Measurements from ENCODE around the gene BACE2. TPM values are rescaled to one million over a fixed set of nuclear protein-coding genes. Genes with fewer than 3 reads are reported as not detected.

The BACE2 gene
- total RNA-seq, 6 experiments from 2014 or later = 4.3 to 7.9 (median 5.4) TPM

DNA sequence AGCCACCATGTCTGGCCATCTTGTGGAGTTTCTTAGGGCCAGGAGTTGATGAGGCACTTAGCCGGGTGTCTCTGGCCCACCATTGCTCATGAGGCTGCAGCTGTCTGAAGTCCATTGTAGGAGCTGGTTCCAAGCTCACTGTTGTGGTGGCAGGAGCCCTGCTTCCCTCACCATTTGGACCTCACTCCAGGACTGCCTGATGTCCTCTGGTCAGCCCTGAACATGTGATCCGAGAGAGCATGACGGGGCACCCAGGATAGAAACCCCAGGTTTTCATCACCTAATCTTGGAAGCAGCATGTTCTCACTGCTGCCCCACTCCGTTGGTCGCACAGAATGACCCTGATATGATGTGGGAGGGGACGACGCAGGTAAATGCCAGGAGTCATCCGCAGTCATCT lies 92.5 kb downstream of the BACE2 start:
- H3K4me1 ChIP-seq = no peaks in the 10 kb centered on the region
- H3K27ac ChIP-seq = no peak overlapping the region
- intact Hi-C loops (cut with DNase I) = no loop called here
- no peaks in the 10 kb centered on the region for H3K9me3 ChIP-seq
- H3K36me3 ChIP-seq = no peaks in the 10 kb centered on the region
- no peaks in the 10 kb centered on the region for H3K27me3 ChIP-seq
- no peak overlapping the region for H3K4me3 ChIP-seq
- DNase-seq (no peak), ATAC-seq (no peak)
- 86% methylated on average over 4 of the region's 8 CpGs for WGBS (ENCODE audit: insufficient coverage, low coverage, low lambda C conversion rate, missing lambda C conversion rate)
- TF ChIP-seq, protein P1, sequence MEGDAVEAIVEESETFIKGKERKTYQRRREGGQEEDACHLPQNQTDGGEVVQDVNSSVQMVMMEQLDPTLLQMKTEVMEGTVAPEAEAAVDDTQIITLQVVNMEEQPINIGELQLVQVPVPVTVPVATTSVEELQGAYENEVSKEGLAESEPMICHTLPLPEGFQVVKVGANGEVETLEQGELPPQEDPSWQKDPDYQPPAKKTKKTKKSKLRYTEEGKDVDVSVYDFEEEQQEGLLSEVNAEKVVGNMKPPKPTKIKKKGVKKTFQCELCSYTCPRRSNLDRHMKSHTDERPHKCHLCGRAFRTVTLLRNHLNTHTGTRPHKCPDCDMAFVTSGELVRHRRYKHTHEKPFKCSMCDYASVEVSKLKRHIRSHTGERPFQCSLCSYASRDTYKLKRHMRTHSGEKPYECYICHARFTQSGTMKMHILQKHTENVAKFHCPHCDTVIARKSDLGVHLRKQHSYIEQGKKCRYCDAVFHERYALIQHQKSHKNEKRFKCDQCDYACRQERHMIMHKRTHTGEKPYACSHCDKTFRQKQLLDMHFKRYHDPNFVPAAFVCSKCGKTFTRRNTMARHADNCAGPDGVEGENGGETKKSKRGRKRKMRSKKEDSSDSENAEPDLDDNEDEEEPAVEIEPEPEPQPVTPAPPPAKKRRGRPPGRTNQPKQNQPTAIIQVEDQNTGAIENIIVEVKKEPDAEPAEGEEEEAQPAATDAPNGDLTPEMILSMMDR (IDR thresholded peaks at IDR 0.05) = no peak
- no peak for TF ChIP-seq POLR2A (IDR thresholded peaks at IDR 0.05)

DNA sequence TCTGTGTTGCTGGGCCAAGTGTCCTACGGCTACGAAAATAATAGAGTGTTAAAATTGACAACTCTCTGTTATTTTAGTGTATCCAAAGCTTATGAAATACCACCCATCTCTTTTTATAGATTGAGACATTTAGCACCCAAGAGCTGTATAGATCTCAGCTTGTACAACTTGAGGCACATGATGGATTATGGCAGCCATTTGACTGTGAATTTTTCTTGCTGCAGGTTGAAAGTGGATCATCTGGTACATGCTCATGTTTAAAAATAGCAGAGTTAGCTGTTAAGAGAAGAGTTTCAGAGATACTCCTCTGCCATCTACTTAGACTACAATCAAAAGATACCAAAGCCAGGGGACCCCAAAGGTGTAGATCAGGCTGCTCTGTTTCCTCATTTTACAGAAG lies 99.4 kb downstream of the BACE2 start:
- Histone ChIP-seq H3K4me3 (no peak overlapping the region), H3K4me1 (no peaks in the 10 kb centered on the region), H3K36me3 (no peaks in the 10 kb centered on the region), H3K9me3 (no peaks in the 10 kb centered on the region), H3K27ac (no peak overlapping the region), H3K27me3 (no peaks in the 10 kb centered on the region)
- no peak for ATAC-seq
- intact Hi-C loops (cut with DNase I) = no loop called here
- TF ChIP-seq, protein P1 (IDR thresholded peaks at IDR 0.05) = no peak
- no peak for TF ChIP-seq POLR2A (IDR thresholded peaks at IDR 0.05)
- DNase-seq = no peak
- WGBS (ENCODE audit: insufficient coverage, low coverage, low lambda C conversion rate, missing lambda C conversion rate) = 90% methylated on average over 2 of the region's 2 CpGs

DNA sequence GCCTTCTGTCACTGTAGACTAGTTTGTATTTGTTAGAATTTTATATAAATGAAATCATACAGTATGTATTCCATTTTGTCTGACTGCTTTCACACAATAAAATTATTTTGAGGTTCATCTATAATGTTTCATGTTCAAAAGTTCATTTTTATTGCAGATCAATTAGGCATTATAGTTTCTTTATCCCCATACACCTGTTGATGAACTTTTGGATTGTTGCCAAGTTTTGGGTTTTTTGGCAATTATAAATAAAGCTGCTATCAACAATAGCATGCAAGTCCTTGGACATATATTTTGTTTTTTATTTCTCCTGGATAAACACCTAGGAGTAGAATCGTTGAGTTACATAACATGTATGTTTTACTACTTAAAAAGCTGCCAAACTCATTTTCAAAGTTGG lies 101.6 kb downstream of the BACE2 start:
- intact Hi-C loops (cut with DNase I) = no loop called here
- Histone ChIP-seq H3K27me3 (no peaks in the 10 kb centered on the region), H3K4me3 (no peak overlapping the region), H3K36me3 (no peaks in the 10 kb centered on the region), H3K27ac (no peak overlapping the region), H3K9me3 (no peaks in the 10 kb centered on the region), H3K4me1 (no peaks in the 10 kb centered on the region)
- WGBS (ENCODE audit: insufficient coverage, low coverage, low lambda C conversion rate, missing lambda C conversion rate) = 13% methylated on average over 1 of the region's 1 CpG
- TF ChIP-seq, protein P1 (IDR thresholded peaks at IDR 0.05) = no peak
- no peak for TF ChIP-seq POLR2A (IDR thresholded peaks at IDR 0.05)
- ATAC-seq (no peak), DNase-seq (no peak)

DNA sequence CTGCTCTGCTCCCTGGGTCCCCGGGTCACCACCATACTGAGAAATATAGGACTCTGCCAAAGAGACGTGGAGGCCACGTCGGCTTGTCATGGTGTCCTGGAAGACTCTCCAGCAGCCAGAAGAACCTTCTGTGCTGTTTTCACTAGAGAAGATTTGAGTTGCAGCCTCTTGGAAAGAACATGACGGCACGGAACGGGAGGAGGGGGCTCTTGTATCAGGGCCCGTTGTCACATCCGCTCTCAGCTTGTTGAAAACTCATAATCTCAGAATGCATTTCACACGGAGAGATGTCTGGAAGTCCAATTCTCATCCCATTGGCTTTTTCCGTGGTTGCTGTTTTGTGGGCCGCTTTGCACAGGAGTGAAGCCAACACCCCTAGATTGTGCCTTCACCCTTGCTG lies 109.2 kb downstream of the BACE2 start:
- TF ChIP-seq, protein P1 (IDR thresholded peaks at IDR 0.05) = no peak
- no peak for TF ChIP-seq POLR2A (IDR thresholded peaks at IDR 0.05)
- Histone ChIP-seq H3K27ac (no peak overlapping the region), H3K27me3 (no peaks in the 10 kb centered on the region), H3K4me1 (no peaks in the 10 kb centered on the region), H3K4me3 (no peak overlapping the region), H3K9me3 (no peaks in the 10 kb centered on the region), H3K36me3 (no peaks in the 10 kb centered on the region)
- no peak for DNase-seq
- ATAC-seq = no peak
- 63% methylated on average over 12 of the region's 12 CpGs for WGBS (ENCODE audit: insufficient coverage, low coverage, low lambda C conversion rate, missing lambda C conversion rate)
- intact Hi-C loops (cut with DNase I) = no loop called here

DNA sequence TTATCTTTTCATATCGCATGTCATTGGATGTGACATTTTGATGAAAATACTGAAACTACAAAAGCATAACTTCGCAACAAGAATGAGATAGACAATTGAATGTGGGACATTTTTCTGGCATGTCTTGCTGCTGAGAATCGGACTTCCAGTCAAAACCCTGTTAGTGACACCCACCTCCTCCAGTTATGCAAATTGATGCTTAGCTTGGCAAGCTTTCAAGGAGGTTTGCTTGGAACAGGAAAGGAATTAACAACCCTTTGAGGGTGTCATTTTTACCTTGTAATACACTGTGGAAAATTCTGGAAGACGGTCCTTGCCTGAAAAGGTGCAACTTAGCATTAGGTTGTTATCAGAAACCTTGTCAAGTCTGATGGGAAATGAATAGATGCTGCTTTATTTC lies 109.9 kb downstream of the BACE2 start:
- DNase-seq (no peak), ATAC-seq (no peak)
- Histone ChIP-seq H3K9me3 (no peaks in the 10 kb centered on the region), H3K36me3 (no peaks in the 10 kb centered on the region), H3K4me3 (no peak overlapping the region), H3K27ac (no peak overlapping the region), H3K4me1 (no peaks in the 10 kb centered on the region), H3K27me3 (no peaks in the 10 kb centered on the region)
- WGBS (ENCODE audit: insufficient coverage, low coverage, low lambda C conversion rate, missing lambda C conversion rate) = 66% methylated on average over 4 of the region's 4 CpGs
- TF ChIP-seq POLR2A (IDR thresholded peaks at IDR 0.05) = no peak
- TF ChIP-seq, protein P1 (IDR thresholded peaks at IDR 0.05) = no peak
- intact Hi-C loops (cut with DNase I) = no loop called here

All from right lobe of liver (tissue), 6 donors.